ENCODE results near the gene STEAP1B. TPM values are rescaled to one million over a fixed set of nuclear protein-coding genes. Genes with fewer than 3 reads are reported as not detected.

Gene STEAP1B
- total RNA-seq, 1 experiment from 2014 or later, result 0.27 TPM

DNA sequence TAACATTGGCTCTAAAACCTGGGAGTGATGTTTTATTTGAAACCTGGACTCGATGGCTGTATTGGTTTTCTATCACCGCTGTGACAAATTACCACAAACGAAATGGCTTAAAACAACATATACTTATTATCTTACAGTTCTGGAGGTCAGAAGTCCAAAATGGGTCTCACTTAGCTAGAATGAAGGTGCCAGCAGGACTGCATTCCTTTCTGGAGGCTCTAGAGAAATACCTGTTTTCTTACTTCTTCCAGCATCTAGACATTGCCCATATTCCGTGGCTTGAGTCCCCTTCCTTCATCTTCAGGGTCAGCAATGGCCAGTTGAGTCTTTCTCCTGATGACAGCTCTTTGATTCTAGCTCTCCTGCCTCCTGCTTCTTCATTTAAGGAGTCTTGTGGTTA, 44.3 kb upstream of the STEAP1B start:
- Histone ChIP-seq H3K79me2 (ENCODE audit: insufficient read depth, low read length) (no peaks in the 10 kb centered on the region), H4K20me1 (ENCODE audit: insufficient read depth) (no peaks in the 10 kb centered on the region), H3K9ac (ENCODE audit: low read length) (no peak overlapping the region), H3K27ac (ENCODE audit: low read depth, low read length) (no peak overlapping the region), H3K4me2 (ENCODE audit: low read length) (no peak overlapping the region), H3K9me2 (ENCODE audit: insufficient read depth) (no peaks in the 10 kb centered on the region), H3K4me1 (ENCODE audit: control insufficient read depth in 1 of 2, insufficient read depth in 2 of 2, low read length in 2 of 2) (no peaks in the 10 kb centered on the region), H3K36me3 (ENCODE audit: control insufficient read depth in 1 of 2, insufficient read depth in 2 of 2, low read length in 2 of 2) (no peaks in the 10 kb centered on the region), H2AFZ (ENCODE audit: low read depth, low read length, poor library complexity, severe bottlenecking) (no peak overlapping the region), H3K27me3 (ENCODE audit: insufficient read depth, low read length) (no peaks in the 10 kb centered on the region; the same call in 1 of the 2 replicates), H3K9me3 (ENCODE audit: control insufficient read depth in 1 of 2, insufficient read depth in 1 of 2, low read depth in 1 of 2, low read length in 2 of 2) (no peaks in the 10 kb centered on the region), H3K4me3 (replicated peaks in 1 of 2; ENCODE audit: low read depth in 1 of 2, low read length in 2 of 2) (no peak overlapping the region)
- intact Hi-C loops (cut with micrococcal nuclease), result no loop called here
- ChIA-PET RAD21 (ENCODE audit: low non-redundant PET in 1 of 2, low total read pairs in 2 of 2, uncharacterized antibody in 2 of 2, unreplicated experiment in 2 of 2) (no interaction called here), POLR2A (no interaction called here), CTCF (interaction anchor here (1.3 kb wide), 1 partner anchor 542 kb away, joined by 5 read pairs; no protein-coding TSS in a partner anchor)
- TF ChIP-seq, protein P1, sequence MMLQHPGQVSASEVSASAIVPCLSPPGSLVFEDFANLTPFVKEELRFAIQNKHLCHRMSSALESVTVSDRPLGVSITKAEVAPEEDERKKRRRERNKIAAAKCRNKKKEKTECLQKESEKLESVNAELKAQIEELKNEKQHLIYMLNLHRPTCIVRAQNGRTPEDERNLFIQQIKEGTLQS (IDR thresholded peaks at IDR 0.05), result no peak
- no peak for TF ChIP-seq CBX3 (IDR thresholded peaks at IDR 0.05; ENCODE audit: low read depth)
- no peak for TF ChIP-seq POLR2A (IDR thresholded peaks at IDR 0.05; ENCODE audit: borderline replicate concordance, extremely low read depth, insufficient read depth, insufficient read length)
- TF ChIP-seq SRF (IDR thresholded peaks at IDR 0.05; ENCODE audit: low read depth), result no peak
- BruUV-seq (replicated peaks), result no TSS peak
- ATAC-seq, result no peak
- no peak for DNase-seq (ENCODE audit: low read depth, low spot score)

DNA sequence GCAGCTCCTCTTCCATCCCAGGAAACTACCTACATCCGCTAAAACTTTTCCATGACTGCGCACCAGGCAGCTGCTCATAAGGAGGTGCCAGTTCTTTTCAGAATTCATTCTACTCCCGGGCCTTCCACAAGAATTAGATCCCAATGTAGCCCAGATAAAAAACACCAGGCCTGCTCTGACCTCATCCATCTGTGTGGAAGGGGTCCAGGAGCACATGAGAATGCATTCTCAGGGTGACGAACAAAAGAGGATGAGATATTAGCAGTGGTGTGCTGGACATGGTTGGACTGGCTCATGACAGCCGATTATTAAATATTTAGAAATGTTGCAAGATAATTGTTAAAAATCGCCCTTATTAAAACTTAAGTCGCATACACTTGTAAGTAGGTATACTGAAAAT, 43.2 kb upstream of the STEAP1B start:
- BruUV-seq (replicated peaks), result no TSS peak
- ATAC-seq (no peak), DNase-seq (ENCODE audit: low read depth, low spot score) (no peak)
- POLR2A ChIA-PET, result no interaction called here
- Histone ChIP-seq H4K20me1 (ENCODE audit: insufficient read depth) (no peaks in the 10 kb centered on the region), H3K27me3 (ENCODE audit: insufficient read depth, low read length) (no peaks in the 10 kb centered on the region; the same call in 1 of the 2 replicates), H3K9me3 (ENCODE audit: control insufficient read depth in 1 of 2, insufficient read depth in 1 of 2, low read depth in 1 of 2, low read length in 2 of 2) (no peaks in the 10 kb centered on the region), H3K4me2 (ENCODE audit: low read length) (no peak overlapping the region), H3K4me3 (replicated peaks in 1 of 2; ENCODE audit: low read depth in 1 of 2, low read length in 2 of 2) (no peak overlapping the region), H3K36me3 (ENCODE audit: control insufficient read depth in 1 of 2, insufficient read depth in 2 of 2, low read length in 2 of 2) (no peaks in the 10 kb centered on the region), H3K9ac (ENCODE audit: low read length) (no peak overlapping the region), H3K9me2 (ENCODE audit: insufficient read depth) (no peaks in the 10 kb centered on the region), H3K27ac (ENCODE audit: low read depth, low read length) (no peak overlapping the region), H3K4me1 (ENCODE audit: control insufficient read depth in 1 of 2, insufficient read depth in 2 of 2, low read length in 2 of 2) (no peaks in the 10 kb centered on the region), H3K79me2 (ENCODE audit: insufficient read depth, low read length) (no peaks in the 10 kb centered on the region), H2AFZ (ENCODE audit: low read depth, low read length, poor library complexity, severe bottlenecking) (no peak overlapping the region)
- intact Hi-C loops (cut with micrococcal nuclease), result no loop called here
- TF ChIP-seq EZH2 (IDR thresholded peaks at IDR 0.05) (no peak), RAD21 (IDR thresholded peaks at IDR 0.05; ENCODE audit: low read depth) (no peak), SP1 (IDR thresholded peaks at IDR 0.05; ENCODE audit: low read depth) (no peak), TCF7L2 (IDR thresholded peaks at IDR 0.05; ENCODE audit: borderline replicate concordance, extremely low read depth, insufficient read depth, insufficient read length) (no peak), EGR1 (IDR thresholded peaks at IDR 0.05; ENCODE audit: low read depth) (no peak), CEBPB (IDR thresholded peaks at IDR 0.05; ENCODE audit: low read depth) (no peak)
- TF ChIP-seq, protein P1 (IDR thresholded peaks at IDR 0.05), result no peak
- RAD21 ChIA-PET (ENCODE audit: low non-redundant PET in 1 of 2, low total read pairs in 2 of 2, uncharacterized antibody in 2 of 2, unreplicated experiment in 2 of 2), result no interaction called here
- CTCF ChIA-PET, result no interaction called here

Data from HCT116 (cell line).